K562 (cell line): Measurements from ENCODE around the gene MYB. TPM values are rescaled to one million over a fixed set of nuclear protein-coding genes. Genes with fewer than 3 reads are reported as not detected.

Experiments used
- AFF1 ChIP-seq, 2 experiments: fragments of 450-650 bp; IDR thresholded peaks; 2 replicates each; pipeline ENCODE4 v1.6.1; 2018; ENCODE audit warnings: mild to moderate bottlenecking in 2 of 2, low read depth in 1 of 2; ENCODE audit not compliant: partially characterized antibody in 2 of 2
- ELF4 ChIP-seq: fragments of 450-650 bp; formaldehyde crosslinking; IDR thresholded peaks from 2 replicates; pipeline ENCODE4 v1.4.0; 2022; ENCODE audit warnings: missing genetic modification characterization
- HCFC1 ChIP-seq: IDR thresholded peaks from 2 replicates; pipeline ENCODE4 v1.6.1; 2012; ENCODE audit warnings: low read depth, low read length, improper control_type of control experiment
- KLF16 ChIP-seq: IDR thresholded peaks from 2 replicates; pipeline ENCODE4 v1.6.1; 2016; ENCODE audit warnings: antibody characterized with exemption
- LARP7 ChIP-seq: fragments of 450-650 bp; IDR thresholded peaks from 2 replicates; pipeline ENCODE4 v1.6.1; 2016
- MYC ChIP-seq, 2 experiments: fragments of 250-450 bp in 1 of 2; sonication (Bioruptor Pico) in 1 of 2; IDR thresholded peaks; 2 replicates each; pipeline versions ENCODE4 v1.5.1 to v1.6.1; 2012 to 2021; ENCODE audit warnings: low read depth in 2 of 2, borderline replicate concordance in 1 of 2, improper control_type of control experiment in 1 of 2, low read length in 1 of 2, mild to moderate bottlenecking in 1 of 2, moderate library complexity in 1 of 2
- RREB1 ChIP-seq: fragments of 250-450 bp; sonication (Bioruptor Pico); IDR thresholded peaks from 2 replicates; pipeline ENCODE4 v1.4.0; 2020
- TOE1 ChIP-seq, 2 experiments: fragments of 450-650 bp in 1 of 2; sonication (generic) in 1 of 2; formaldehyde crosslinking in 1 of 2; IDR thresholded peaks; 2 replicates each; pipeline versions ENCODE4 v1.7.1 to v1.8.0; 2016 to 2022; ENCODE audit warnings: borderline replicate concordance in 2 of 2, mild to moderate bottlenecking in 2 of 2, antibody characterized with exemption in 1 of 2, inconsistent platforms in 1 of 2, low read depth in 1 of 2, missing genetic modification reagents in 1 of 2, moderate library complexity in 1 of 2
- ZBTB2 ChIP-seq: fragments of 450-650 bp; IDR thresholded peaks from 2 replicates; pipeline ENCODE4 v1.6.1; 2016; ENCODE audit warnings: antibody characterized with exemption
- ZNF354B ChIP-seq: fragments of 250-450 bp; sonication (Bioruptor Pico); IDR thresholded peaks from 2 replicates; pipeline ENCODE4 v1.4.0; 2020
- ZNF41 ChIP-seq: fragments of 250-450 bp; sonication (Bioruptor Pico); conservative IDR thresholded peaks from 2 replicates; pipeline ENCODE4 v1.4.0; 2020; ENCODE audit warnings: mild to moderate bottlenecking
- ZNF695 ChIP-seq: fragments of 450-650 bp; formaldehyde crosslinking; IDR thresholded peaks from 2 replicates; pipeline ENCODE4 v1.4.0; 2020; ENCODE audit warnings: mild to moderate bottlenecking, moderate library complexity
- polyA plus RNA-seq, 8 experiments: library from polyadenylated mRNA; depleted of rRNA in 4 of 8; stranded (reverse) in 5 of 8; unstranded in 3 of 8; fragments of >200 nt; fragmentation: Nextera tagmentation in 2 of 8; fragmentation: Illumina TruSeq in 1 of 8; extraction: Ambion mirVana in 2 of 8; extraction: Trizol in 1 of 8; gene quantifications; 2 replicates each; pipeline versions ENCODE4 v1.2.1 to v1.2.3, GENCODE V29; 2011 to 2014; ENCODE audit warnings: inconsistent platforms in 1 of 8, missing spikeins in 1 of 8
- total RNA-seq, 7 experiments: library from RNA; depleted of rRNA in 6 of 7; stranded (reverse); fragments of >200 nt in 6 of 7; fragmentation: Illumina TruSeq in 2 of 7; extraction: Trizol in 2 of 7; gene quantifications; 2 replicates each; pipeline versions ENCODE4 v1.2.1 to v1.2.3, GENCODE V29; 2011 to 2021; ENCODE audit warnings: low replicate concordance in 1 of 7

MYB gene
- total and polyA plus RNA-seq, 9 of the 15 experiments (the other 6 are each of a cell fraction or from before 2014, with no cell fraction given), result 35.8 to 218 (median 140) TPM

GRCh38 chr6:135191508-135192255 lies 10.6 kb downstream of the MYB start (continued):
- TF ChIP-seq AFF1 (IDR thresholded peaks at IDR 0.05; ENCODE audit: low read depth in 1 of 2, partially characterized antibody in 2 of 2) (peak in 1 of 2 experiments; percentile 77), LARP7 (no peak), KLF16 (peak; percentile 79), ZNF354B (CRISPR knock-in tag) (no peak), ZNF695 (CRISPR knock-in tag) (no peak), TOE1 (IDR thresholded peaks at IDR 0.05; ENCODE audit: borderline replicate concordance) (0 out of 2 replicates have a peak, but pooled peaks have one; percentile 30), TOE1 (CRISPR knock-in tag; IDR thresholded peaks at IDR 0.05; ENCODE audit: borderline replicate concordance, low read depth) (no peak), RREB1 (0 out of 2 replicates have a peak, but pooled peaks have one; percentile 4), ZNF41 (CRISPR knock-in tag) (no peak), MYC (IDR thresholded peaks at IDR 0.05; ENCODE audit: low read depth, low read length) (peak; percentile 43), MYC (CRISPR knock-in tag; IDR thresholded peaks at IDR 0.05; ENCODE audit: borderline replicate concordance, low read depth) (no peak), HCFC1 (no peak), ZBTB2 (peak; percentile 53; the same call in 1 of the 2 replicates), ELF4 (0 out of 2 replicates have a peak, but pooled peaks have one; percentile 11)
